Subcutaneous adipose tissue (tissue), 4 donors: ENCODE measurements around the gene ZNF831. TPM values are rescaled to one million over a fixed set of nuclear protein-coding genes. Genes with fewer than 3 reads are reported as not detected.

ENCODE experiments used
- total RNA-seq, 4 donors: library from RNA; depleted of rRNA; stranded (reverse); fragments of >200 nt; gene quantifications; one replicate each; pipeline ENCODE4 v1.1.0, GENCODE V29; 2016
- TF ChIP-seq, protein P1 (sequence below): fragments of 450-650 bp; IDR thresholded peaks from one replicate; pipeline ENCODE4 v1.5.1; 2016; ENCODE audit warnings: low read depth, mild to moderate bottlenecking, control low read depth, antibody characterized with exemption, moderate library complexity

Gene ZNF831
- total RNA-seq, 4 donors from 2014 or later: 0.19 to 1.0 (median 0.77) TPM

GRCh38 chr20:59148701-59149493 lies 14.7 kb upstream of the ZNF831 start:
- TF ChIP-seq, protein P1, sequence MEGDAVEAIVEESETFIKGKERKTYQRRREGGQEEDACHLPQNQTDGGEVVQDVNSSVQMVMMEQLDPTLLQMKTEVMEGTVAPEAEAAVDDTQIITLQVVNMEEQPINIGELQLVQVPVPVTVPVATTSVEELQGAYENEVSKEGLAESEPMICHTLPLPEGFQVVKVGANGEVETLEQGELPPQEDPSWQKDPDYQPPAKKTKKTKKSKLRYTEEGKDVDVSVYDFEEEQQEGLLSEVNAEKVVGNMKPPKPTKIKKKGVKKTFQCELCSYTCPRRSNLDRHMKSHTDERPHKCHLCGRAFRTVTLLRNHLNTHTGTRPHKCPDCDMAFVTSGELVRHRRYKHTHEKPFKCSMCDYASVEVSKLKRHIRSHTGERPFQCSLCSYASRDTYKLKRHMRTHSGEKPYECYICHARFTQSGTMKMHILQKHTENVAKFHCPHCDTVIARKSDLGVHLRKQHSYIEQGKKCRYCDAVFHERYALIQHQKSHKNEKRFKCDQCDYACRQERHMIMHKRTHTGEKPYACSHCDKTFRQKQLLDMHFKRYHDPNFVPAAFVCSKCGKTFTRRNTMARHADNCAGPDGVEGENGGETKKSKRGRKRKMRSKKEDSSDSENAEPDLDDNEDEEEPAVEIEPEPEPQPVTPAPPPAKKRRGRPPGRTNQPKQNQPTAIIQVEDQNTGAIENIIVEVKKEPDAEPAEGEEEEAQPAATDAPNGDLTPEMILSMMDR: no peak

DNA sequence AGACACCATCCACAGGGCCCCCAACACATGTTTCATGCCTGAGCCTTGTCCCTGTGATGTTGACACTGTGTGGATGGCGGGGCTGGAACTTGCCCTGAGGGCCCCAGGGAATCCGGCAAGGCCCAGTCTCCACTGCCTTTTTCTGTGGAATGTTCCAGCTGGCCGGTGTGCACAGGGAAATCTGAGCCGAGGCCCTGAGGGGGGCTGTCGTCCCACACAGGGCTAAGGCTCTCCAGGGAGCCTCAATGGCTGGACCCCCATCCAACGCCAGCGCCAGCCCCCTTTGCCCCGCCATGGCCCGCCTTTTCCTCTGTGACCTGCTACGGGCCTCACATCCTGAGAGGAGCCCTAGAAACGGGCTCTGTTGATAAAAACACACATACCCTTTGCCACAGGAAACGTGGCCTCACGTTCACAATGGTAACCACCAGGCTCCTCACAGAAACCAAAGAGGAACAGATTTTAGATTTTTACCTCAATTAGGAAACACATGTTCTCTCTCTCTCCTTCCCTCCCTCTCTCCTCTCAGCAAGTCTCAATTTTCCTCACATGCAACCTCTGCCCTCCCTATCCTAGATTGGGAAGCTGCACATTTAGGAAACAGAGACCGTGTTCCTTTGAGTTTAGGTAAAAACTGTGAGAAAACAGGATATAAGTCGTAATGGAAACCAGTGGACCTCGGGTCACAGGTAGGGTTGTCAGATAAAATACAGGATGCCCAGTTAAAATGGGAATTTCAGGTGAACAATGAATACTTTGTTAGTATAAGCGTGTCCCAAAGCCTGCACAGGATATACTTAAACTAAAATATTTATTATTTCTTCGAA lies 13.7 kb upstream of the ZNF831 start:
- TF ChIP-seq, protein P1: no peak

DNA sequence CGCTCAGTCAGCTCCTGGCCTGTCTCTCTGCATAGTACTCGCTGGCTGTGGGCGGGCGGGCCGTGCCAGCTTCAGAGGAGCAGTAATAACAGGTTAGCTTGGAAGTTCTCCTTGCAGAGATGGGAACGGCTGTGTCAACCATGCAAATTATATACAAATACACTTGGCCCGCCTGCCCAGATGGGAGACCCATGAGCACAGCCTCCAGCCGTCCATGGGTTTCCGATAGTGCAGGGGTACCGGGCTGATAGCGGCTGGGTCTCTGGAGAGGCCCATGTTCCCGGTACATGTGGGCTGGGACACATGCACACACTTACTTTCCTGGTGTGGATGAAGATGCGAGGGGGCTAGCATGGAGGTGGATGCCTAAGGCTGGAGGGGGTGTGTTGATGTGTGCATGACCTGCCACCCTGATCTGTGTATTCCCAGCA lies 12.8 kb upstream of the ZNF831 start:
- TF ChIP-seq, protein P1: no peak

GRCh38 chr20:59151391-59151790 lies 12.2 kb upstream of the ZNF831 start:
- TF ChIP-seq, protein P1: no peak

DNA sequence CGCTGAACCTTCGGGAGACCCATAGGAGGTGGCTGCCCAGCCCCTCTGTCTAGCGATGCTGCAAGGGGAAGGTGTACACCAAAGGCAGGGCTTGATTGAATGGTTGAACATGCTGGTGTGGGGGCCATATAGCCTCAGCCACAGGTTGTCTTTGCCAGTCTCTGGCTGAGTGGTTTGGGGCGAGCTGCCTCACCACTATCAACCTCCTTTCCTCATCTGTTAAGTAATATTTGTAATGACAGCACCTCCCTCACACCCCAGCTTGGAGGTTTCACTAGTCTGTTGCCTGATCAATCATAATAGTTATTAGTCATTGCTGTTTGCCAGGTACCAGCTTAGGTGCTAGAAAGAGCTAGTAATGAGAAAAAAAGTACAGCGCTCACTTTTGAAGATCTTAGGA lies 11.8 kb upstream of the ZNF831 start:
- TF ChIP-seq, protein P1: no peak

DNA sequence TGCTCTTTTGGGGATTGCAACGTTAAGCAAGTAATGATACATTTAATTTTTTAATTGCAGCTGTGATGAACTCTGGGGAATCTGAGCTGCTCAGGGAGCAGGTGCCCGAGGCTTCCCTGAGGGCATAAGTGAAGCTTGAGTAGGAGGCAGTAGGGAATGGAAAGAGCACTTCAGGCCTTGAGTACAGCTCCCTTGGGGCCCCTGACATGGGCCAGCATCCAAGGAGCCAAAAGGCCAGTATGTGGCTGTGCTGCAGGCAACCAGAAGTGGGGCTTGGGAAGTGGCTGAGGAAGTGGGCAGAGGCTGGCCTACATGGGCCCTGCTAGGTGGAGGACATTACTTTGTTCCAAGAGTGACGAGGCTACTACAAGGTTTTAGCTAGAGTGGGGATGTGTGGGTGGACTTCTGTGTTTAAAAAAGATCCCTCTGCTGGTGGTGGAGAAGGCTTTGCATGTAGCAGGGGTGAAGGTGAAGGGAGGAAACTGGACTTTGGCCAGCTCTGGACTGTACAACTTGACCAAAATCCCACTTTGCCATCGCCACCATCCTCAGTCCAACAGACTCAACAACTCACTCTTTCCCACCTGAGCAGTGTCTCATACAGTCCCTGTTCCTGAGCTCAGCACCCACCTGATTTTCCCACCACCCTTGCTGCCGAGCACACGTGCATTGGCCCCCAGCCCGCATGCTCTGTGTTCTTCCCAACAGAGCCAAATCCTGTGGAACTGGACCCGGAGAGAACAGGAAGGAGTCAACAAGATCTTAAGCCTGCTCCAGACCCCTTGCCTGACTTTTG lies 10.9 kb upstream of the ZNF831 start:
- TF ChIP-seq, protein P1: no peak
